CD4-positive, alpha-beta memory T cell (primary cell): ENCODE measurements around the gene ATP2C2. TPM values are rescaled to one million over a fixed set of nuclear protein-coding genes. Genes with fewer than 3 reads are reported as not detected.

Source experiments
- CTCF ChIA-PET: fragments of 350-600 bp; sonication (Branson Sonifier 250); formaldehyde crosslinking; loops from one replicate; lab custom pipeline; 2021; ENCODE audit warnings: inconsistent platforms; ENCODE audit not compliant: partially characterized antibody; lab: Charles Lee
- POLR2A ChIA-PET: fragments of 350-600 bp; sonication (Branson Sonifier 250); formaldehyde crosslinking; loops from one replicate; lab custom pipeline; 2021; ENCODE audit not compliant: partially characterized antibody; lab: Charles Lee
- DNase-seq, 5 donors: peaks; one replicate each; pipeline versions ENCODE4 v3.0.0 to v3.0.0-alpha.2; 2020 to 2022; ENCODE audit warnings: mixed read lengths in 1 of 5
- H3K27ac ChIP-seq: one replicate; pipeline ENCODE4 v1.7.0; 2013; ENCODE audit warnings: low read depth, low read length
- H3K27me3 ChIP-seq: 2 replicates; pipeline ENCODE4 v1.7.0; 2013; ENCODE audit warnings: mild to moderate bottlenecking, low read length, moderate library complexity; ENCODE audit not compliant: insufficient read depth
- H3K36me3 ChIP-seq: 2 replicates; pipeline ENCODE4 v1.7.0; 2013; ENCODE audit warnings: mild to moderate bottlenecking, low read length, moderate library complexity; ENCODE audit not compliant: insufficient read depth
- H3K4me1 ChIP-seq: 2 replicates; pipeline ENCODE4 v1.7.0; 2013; ENCODE audit warnings: mild to moderate bottlenecking, low read length, moderate library complexity; ENCODE audit not compliant: insufficient read depth
- H3K4me3 ChIP-seq, 2 donors: one replicate each; pipeline ENCODE4 v1.7.0; 2013; ENCODE audit warnings: low read length in 2 of 2, mild to moderate bottlenecking in 1 of 2
- H3K9me3 ChIP-seq, 2 donors: one replicate each; pipeline ENCODE4 v1.7.0; 2013; ENCODE audit warnings: low read length in 2 of 2, control low read depth in 1 of 2; ENCODE audit not compliant: control insufficient read depth in 1 of 2
- H3K27ac Mint-ChIP-seq, 7 donors: one replicate each; pipeline ENCODE4 v1.8.0; 2020 to 2021; ENCODE audit warnings: mixed read lengths in 7 of 7, mild to moderate bottlenecking in 6 of 7, inconsistent platforms in 3 of 7, moderate library complexity in 3 of 7
- H3K27me3 Mint-ChIP-seq, 2 donors: one replicate each; pipeline ENCODE4 v1.8.0; 2020 to 2021; ENCODE audit warnings: mixed read lengths in 2 of 2
- H3K36me3 Mint-ChIP-seq, 2 donors: one replicate each; pipeline ENCODE4 v1.8.0; 2020 to 2021; ENCODE audit warnings: mixed read lengths in 2 of 2, inconsistent platforms in 1 of 2, mild to moderate bottlenecking in 1 of 2
- H3K4me1 Mint-ChIP-seq, 4 donors: one replicate each; pipeline ENCODE4 v1.8.0; 2020 to 2021; ENCODE audit warnings: mixed read lengths in 4 of 4, mild to moderate bottlenecking in 1 of 4
- H3K4me3 Mint-ChIP-seq, 8 donors: one replicate each; pipeline ENCODE4 v1.8.0; 2020 to 2021; ENCODE audit warnings: mixed read lengths in 8 of 8, mild to moderate bottlenecking in 7 of 8, moderate library complexity in 6 of 8, inconsistent platforms in 3 of 8
- H3K9me3 Mint-ChIP-seq, 8 donors: one replicate each; pipeline ENCODE4 v1.8.0; 2020 to 2021; ENCODE audit warnings: mixed read lengths in 8 of 8, mild to moderate bottlenecking in 5 of 8, inconsistent platforms in 3 of 8, moderate library complexity in 1 of 8
- intact Hi-C: fragments of 100-400 bp; cut with micrococcal nuclease; formaldehyde crosslinking; loops from one replicate; pipeline ENCODE4 v1.15.1; 2023
- polyA plus RNA-seq, 2 donors: library from polyadenylated mRNA; unstranded; fragments of 300-500 nt; fragmentation: Illumina TruSeq; gene quantifications; one replicate each; pipeline ENCODE4 v1.2.3, GENCODE V29; 2021
- total RNA-seq, 2 experiments: library from RNA; stranded (reverse); gene quantifications; one replicate each; pipeline ENCODE4 v1.2.3, GENCODE V29; 2021

ATP2C2 gene
- total and polyA plus RNA-seq, 4 experiments from 2014 or later: not detected

DNA sequence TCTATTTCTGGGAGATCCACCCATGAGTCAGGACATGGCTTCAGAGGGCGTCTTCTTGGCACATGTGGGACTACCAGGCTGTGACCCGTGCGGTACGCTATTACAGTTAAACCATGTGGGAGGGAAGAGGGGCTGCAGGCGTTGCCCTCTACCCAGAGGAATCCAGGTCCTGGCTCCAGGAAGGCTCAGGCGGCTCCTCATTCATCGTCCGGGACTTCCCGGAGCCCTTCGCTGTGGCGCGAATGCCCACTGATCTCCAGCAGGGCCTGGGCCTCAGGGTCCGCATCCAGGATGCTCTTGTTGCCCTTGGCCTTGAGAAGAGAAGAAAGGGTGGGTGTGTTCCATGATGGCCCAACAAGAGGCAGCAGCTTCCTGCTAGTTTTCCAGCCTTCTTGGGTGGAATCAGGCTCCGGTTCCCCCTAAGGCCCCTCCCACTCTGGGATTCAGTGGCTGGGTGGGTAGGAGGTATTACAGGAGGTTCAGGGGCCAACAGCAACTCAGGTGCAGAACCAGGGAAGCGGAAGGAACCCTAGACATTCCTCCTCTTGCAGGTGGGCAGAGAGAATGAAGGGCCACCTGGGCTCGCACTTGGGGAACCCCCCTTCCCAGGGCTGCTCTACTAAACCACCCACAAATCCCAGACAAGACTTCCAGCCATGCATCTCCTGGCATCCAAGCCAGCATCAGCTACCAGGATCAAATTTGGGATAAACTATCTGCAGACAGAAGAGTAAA is 111.5 kb downstream of the ATP2C2 start:
- DNase-seq: no peak

DNA sequence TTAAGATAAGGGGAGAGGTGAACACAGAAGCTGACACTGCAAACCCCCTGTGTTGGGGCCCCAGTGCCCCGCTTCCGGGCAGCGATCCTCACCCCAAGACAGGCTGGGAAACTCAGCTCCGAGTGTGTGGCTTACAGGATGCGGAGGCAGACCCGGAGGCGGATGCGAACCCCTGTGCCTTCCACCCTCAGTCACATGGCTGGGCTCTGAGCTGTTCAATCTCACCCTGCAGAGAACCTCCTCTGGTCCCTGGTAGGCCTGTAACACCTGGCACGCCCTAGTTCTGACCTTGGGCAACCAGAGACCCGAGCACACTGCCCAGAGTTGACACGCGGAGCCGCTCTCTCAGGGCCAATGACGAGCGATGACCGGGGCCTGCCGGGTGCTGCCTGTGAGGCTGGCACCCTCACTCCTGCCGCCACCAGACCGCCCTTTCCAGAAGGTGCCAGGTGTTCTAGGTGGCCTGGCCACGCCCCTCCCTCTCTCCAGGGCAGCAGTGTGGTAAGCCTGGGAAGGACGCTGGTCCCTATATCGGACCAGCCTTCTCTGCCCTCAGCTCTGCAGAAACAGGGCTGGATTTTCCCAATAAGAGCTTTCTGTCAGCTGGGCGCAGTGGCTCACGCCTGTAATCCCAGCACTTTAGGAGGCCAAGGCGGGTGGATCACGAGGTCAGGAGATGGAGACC is 112.9 kb downstream of the ATP2C2 start:
- Histone ChIP-seq H3K4me3 (no peak overlapping the region), H3K36me3 (peaks cover 6% of the 10 kb centered on the region), H3K9me3 (no peaks in the 10 kb centered on the region), H3K4me1 (no peaks in the 10 kb centered on the region), H3K27me3 (no peaks in the 10 kb centered on the region), H3K27ac (no peak overlapping the region)
- Mint-ChIP-seq H3K27me3 (no peaks in the 10 kb centered on the region), H3K9me3 (no peaks in the 10 kb centered on the region), H3K36me3 (peaks cover 15 to 47% of the 10 kb centered on the region in 2 donors), H3K27ac (no peak overlapping the region), H3K4me3 (no peak overlapping the region), H3K4me1 (no peaks in the 10 kb centered on the region)
- POLR2A ChIA-PET: no interaction called here
- CTCF ChIA-PET: no interaction called here
- intact Hi-C loops: no loop called here
- no peak for DNase-seq

More for the DNA sequence above, 111.5 kb downstream of the ATP2C2 start:
- Histone ChIP-seq H3K9me3 (no peaks in the 10 kb centered on the region), H3K4me1 (no peaks in the 10 kb centered on the region), H3K36me3 (peaks cover 6% of the 10 kb centered on the region), H3K27me3 (no peaks in the 10 kb centered on the region), H3K27ac (no peak overlapping the region), H3K4me3 (no peak overlapping the region)
- Mint-ChIP-seq H3K36me3 (peaks cover 14 to 40% of the 10 kb centered on the region in 2 donors), H3K27me3 (no peaks in the 10 kb centered on the region), H3K4me3 (no peak overlapping the region), H3K4me1 (peaks cover 0 to 3% (median under 1%) of the 10 kb centered on the region in 4 donors), H3K27ac (no peak overlapping the region), H3K9me3 (peaks cover 0 to 3% (median 0%) of the 10 kb centered on the region in 8 donors)
- intact Hi-C loops: no loop called here
- CTCF ChIA-PET: no interaction called here
- POLR2A ChIA-PET: no interaction called here

DNA sequence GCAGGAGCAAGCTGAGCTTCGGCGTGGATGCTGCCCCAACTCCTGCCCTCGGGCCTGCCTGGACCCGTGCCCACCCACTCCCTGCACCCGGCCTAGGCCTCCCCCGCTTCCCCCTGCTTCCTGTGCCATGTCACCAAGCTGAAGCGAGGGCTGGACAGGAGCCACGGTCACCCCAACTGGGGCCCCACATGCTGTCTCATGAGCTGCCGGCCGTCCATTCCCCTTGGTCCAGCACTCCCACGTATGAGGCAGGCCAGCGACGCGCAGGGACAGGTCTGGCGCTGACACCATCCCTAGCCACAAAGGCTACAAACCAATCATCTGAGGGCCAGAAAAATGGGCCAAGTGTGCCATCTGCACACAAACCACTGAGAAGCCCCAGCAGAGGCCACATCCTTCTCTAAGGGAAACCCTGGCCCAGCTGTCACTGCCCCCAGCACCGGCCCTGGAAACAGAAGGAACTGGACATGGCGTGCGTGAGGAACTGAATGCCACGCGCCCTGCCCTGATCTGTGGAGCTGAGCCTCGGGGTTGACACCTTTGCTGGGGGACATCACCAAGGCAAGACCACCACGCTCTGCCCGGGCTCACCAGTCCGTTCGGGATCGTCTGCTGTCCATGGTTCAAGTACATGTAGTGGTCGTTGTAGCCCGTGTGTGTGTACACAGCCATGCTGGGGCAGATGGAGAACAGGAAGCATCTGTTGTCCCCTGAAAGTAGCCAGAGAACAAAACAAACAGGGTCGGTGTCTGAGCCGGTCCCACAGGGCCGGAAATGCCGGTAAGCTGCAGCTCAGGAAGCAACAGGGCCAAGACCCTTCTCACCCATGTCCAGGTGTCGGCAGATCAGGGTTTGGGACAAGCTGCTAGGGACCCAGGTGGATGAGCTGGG is 113.9 kb downstream of the ATP2C2 start:
- H3K4me3 Mint-ChIP-seq: no peak overlapping the region
- Histone ChIP-seq H3K36me3 (peaks cover 6% of the 10 kb centered on the region), H3K4me1 (no peaks in the 10 kb centered on the region), H3K27me3 (no peaks in the 10 kb centered on the region), H3K9me3 (no peaks in the 10 kb centered on the region), H3K4me3 (no peak overlapping the region), H3K27ac (no peak overlapping the region)
- DNase-seq: no peak
- no peaks in the 10 kb centered on the region for H3K27me3 Mint-ChIP-seq
- peaks cover 19 to 54% of the 10 kb centered on the region in 2 donors for H3K36me3 Mint-ChIP-seq
- H3K4me1 Mint-ChIP-seq: no peaks in the 10 kb centered on the region
- no peaks in the 10 kb centered on the region for H3K9me3 Mint-ChIP-seq
- intact Hi-C loops: no loop called here
- H3K27ac Mint-ChIP-seq: no peak overlapping the region
- ChIA-PET CTCF (interaction anchor here (1.1 to 2.0 kb wide), 3 partner anchors 12 to 489 kb away, joined by 3 to 4 read pairs (median 4); no protein-coding TSS in a partner anchor), POLR2A (no interaction called here)

DNA sequence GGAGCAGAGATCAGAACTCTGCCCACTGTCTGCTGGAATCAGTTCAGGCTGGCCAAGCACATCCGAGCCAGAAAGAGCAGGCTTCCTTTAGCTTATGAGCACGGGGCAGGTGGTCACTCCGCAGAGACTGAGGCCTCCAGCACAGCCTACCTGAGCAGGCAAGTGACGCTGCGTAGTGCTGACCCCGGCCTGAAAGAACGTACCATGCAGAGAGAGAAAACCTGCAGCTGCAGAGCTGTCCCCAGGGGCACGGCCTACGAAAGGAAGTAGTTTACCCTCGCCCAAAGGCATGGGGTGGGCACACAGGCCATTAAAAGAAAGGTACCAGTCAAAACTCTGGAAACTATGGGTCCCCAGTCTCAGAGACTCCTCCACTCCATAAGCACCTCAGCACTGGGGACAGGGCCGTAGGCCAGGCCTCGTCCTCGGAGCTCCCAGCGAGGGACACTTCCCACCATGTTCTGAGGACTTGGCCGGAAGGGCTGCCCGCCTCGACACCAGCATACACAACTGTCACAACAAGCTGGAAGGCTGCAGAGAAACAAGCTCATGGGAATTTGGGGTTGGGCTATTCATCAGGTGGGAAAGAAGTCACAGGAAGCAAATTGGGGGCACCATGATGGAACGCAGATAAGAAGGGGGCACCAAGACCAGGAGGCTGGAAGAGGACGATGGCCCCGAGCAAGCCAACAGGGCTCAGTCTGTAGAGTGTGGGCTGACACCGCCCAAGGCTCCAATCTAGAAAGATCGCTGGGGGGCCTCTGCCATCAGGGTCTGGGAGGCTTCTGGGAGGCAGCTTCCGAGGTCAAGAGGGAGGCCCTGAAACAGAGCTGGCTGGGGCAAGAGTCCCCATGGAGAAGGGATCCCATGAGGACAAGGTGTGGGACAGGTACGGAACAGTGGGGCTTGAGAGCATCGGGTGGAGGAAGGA is 114.9 kb downstream of the ATP2C2 start:
- no peak overlapping the region for H3K4me3 Mint-ChIP-seq
- peak overlapping the region in 2 of 7 donors; percentile 32 to 74 for H3K27ac Mint-ChIP-seq
- CTCF ChIA-PET: interaction anchor here (1.1 to 2.0 kb wide), 3 partner anchors 11 to 488 kb away, joined by 3 to 4 read pairs (median 4); no protein-coding TSS in a partner anchor
- Histone ChIP-seq H3K27me3 (no peaks in the 10 kb centered on the region), H3K9me3 (no peaks in the 10 kb centered on the region), H3K27ac (no peak overlapping the region), H3K4me1 (no peaks in the 10 kb centered on the region), H3K4me3 (no peak overlapping the region), H3K36me3 (peaks cover 6% of the 10 kb centered on the region)
- intact Hi-C loops: no loop called here
- no peak for DNase-seq
- peaks cover 24 to 58% of the 10 kb centered on the region in 2 donors for H3K36me3 Mint-ChIP-seq
- no peaks in the 10 kb centered on the region for H3K4me1 Mint-ChIP-seq
- H3K9me3 Mint-ChIP-seq: no peaks in the 10 kb centered on the region
- POLR2A ChIA-PET: no interaction called here
- no peaks in the 10 kb centered on the region for H3K27me3 Mint-ChIP-seq

DNA sequence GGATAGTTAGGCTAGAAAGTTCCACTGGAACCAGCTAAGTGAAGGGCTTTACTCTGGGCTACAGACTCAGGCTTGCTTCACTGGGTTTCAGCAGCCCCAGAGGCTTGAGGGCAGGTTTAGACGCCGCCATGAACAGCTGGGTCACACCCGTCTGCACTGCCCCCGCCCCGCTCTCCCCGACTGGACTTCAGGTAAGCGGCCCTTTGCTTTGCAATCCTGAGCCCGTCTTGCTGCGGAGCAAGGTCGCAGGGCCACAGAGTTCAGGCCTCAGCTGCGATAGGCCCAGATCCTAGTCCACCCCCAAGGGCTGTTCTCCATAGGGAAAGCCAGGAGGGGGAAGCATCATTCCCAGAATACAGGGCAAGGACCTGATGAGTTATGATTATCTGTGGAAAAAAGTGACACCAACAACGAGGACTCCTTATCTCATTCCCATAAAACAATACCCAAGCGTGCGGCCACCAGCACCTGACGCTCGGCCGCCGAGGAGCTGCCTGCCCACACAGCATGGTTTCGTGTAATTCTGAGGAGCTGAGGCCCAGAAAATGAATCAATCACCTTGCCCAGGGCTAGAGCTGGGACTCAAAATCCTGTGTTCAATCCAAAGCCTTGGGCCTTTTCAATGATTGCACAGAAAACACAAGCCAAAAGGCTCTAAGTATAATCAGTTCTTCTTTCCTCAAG is 115.7 kb downstream of the ATP2C2 start:
- Histone ChIP-seq H3K4me1 (no peaks in the 10 kb centered on the region), H3K27me3 (no peaks in the 10 kb centered on the region), H3K27ac (no peak overlapping the region), H3K4me3 (no peak overlapping the region), H3K36me3 (peaks cover 6% of the 10 kb centered on the region), H3K9me3 (no peaks in the 10 kb centered on the region)
- peaks cover 27 to 57% of the 10 kb centered on the region in 2 donors for H3K36me3 Mint-ChIP-seq
- intact Hi-C loops: loop anchor here (2.0 kb wide), 1 partner anchor 207 kb away; no protein-coding TSS in a partner anchor
- no peak overlapping the region for H3K4me3 Mint-ChIP-seq
- no peaks in the 10 kb centered on the region for H3K27me3 Mint-ChIP-seq
- no peaks in the 10 kb centered on the region for H3K4me1 Mint-ChIP-seq
- ChIA-PET CTCF (interaction anchor here (1.1 to 2.0 kb wide), 2 partner anchors 10 to 487 kb away, joined by 4 read pairs; no protein-coding TSS in a partner anchor), POLR2A (no interaction called here)
- DNase-seq: no peak
- H3K27ac Mint-ChIP-seq: peak overlapping the region in 1 of 7 donors; percentile 32
- H3K9me3 Mint-ChIP-seq: no peaks in the 10 kb centered on the region
